Cardiac muscle cell (in vitro differentiated cells and primary cell): ENCODE measurements around the gene CHRDL1. TPM values are rescaled to one million over a fixed set of nuclear protein-coding genes. Genes with fewer than 3 reads are reported as not detected.

ENCODE experiments used
- DNase-seq, 2 donors: peaks; one replicate each; pipeline versions ENCODE4 v3.0.0 to v3.0.0-alpha.2; 2010 to 2017; ENCODE audit warnings: low read depth in 1 of 2, low spot score in 1 of 2
- H3K27ac ChIP-seq: fragments of 200-600 bp; sonication (generic); 2 replicates; pipeline ENCODE4 v1.5.1; 2016
- H3K27me3 ChIP-seq: fragments of 200-600 bp; sonication (generic); 2 replicates; pipeline ENCODE4 v1.6.0; 2016; ENCODE audit warnings: control low read depth
- H3K36me3 ChIP-seq: fragments of 200-600 bp; sonication (generic); 2 replicates; pipeline ENCODE4 v1.5.1; 2016; ENCODE audit warnings: control low read depth
- H3K4me1 ChIP-seq: fragments of 200-600 bp; sonication (generic); 2 replicates; pipeline ENCODE4 v1.8.1; 2017; ENCODE audit warnings: low read depth, mild to moderate bottlenecking, mixed run types
- H3K4me3 ChIP-seq: fragments of 200-600 bp; sonication (generic); 2 replicates; pipeline ENCODE4 v1.5.1; 2016; ENCODE audit warnings: mild to moderate bottlenecking
- H3K9me3 ChIP-seq: fragments of 200-600 bp; sonication (generic); 2 replicates; pipeline ENCODE4 v1.5.1; 2017; ENCODE audit warnings: low read depth, mild to moderate bottlenecking, control low read depth
- CTCF ChIP-seq: IDR thresholded peaks from 2 replicates; pipeline ENCODE4 v1.5.1; 2012; ENCODE audit warnings: low read depth, mild to moderate bottlenecking, low read length
- polyA plus RNA-seq: library from polyadenylated mRNA; unstranded; fragments of >200 nt; fragmentation: Nextera tagmentation; extraction: Ambion mirVana; gene quantifications from 2 replicates; pipeline ENCODE4 v1.2.1, GENCODE V29; 2016
- total RNA-seq: library from RNA; depleted of rRNA; stranded (reverse); fragments of >200 nt; gene quantifications from 2 replicates; pipeline ENCODE4 v1.2.3, GENCODE V29; 2016

The CHRDL1 gene
- total and polyA plus RNA-seq, 2 experiments from 2014 or later: 0.54 to 0.74 TPM

GRCh38 chrX:110806145-110806544 is 10.5 kb upstream of the CHRDL1 start:
- DNase-seq: no peak
- H3K9me3 ChIP-seq: no peaks in the 10 kb centered on the region
- peaks cover 25% of the 10 kb centered on the region for H3K27me3 ChIP-seq
- H3K27ac ChIP-seq: no peak overlapping the region
- no peaks in the 10 kb centered on the region for H3K4me1 ChIP-seq
- H3K36me3 ChIP-seq: no peaks in the 10 kb centered on the region
- TF ChIP-seq CTCF: no peak
- no peak overlapping the region for H3K4me3 ChIP-seq

- TF ChIP-seq CTCF: no peak
- Histone ChIP-seq H3K4me1 (no peaks in the 10 kb centered on the region), H3K27me3 (peaks cover 25% of the 10 kb centered on the region), H3K9me3 (no peaks in the 10 kb centered on the region), H3K36me3 (no peaks in the 10 kb centered on the region), H3K4me3 (no peak overlapping the region), H3K27ac (no peak overlapping the region)
- DNase-seq: no peak
Observed at GRCh38 chrX:110805303-110805702, 9.7 kb upstream of the CHRDL1 start.

GRCh38 chrX:110804446-110804845 is 8.8 kb upstream of the CHRDL1 start:
- Histone ChIP-seq H3K36me3 (no peaks in the 10 kb centered on the region), H3K9me3 (no peaks in the 10 kb centered on the region), H3K4me3 (no peak overlapping the region)

GRCh38 chrX:110803506-110803905 is 7.9 kb upstream of the CHRDL1 start:
- Histone ChIP-seq H3K27me3 (peaks cover 21% of the 10 kb centered on the region), H3K36me3 (no peaks in the 10 kb centered on the region), H3K4me1 (no peaks in the 10 kb centered on the region), H3K27ac (no peak overlapping the region), H3K9me3 (no peaks in the 10 kb centered on the region), H3K4me3 (no peak overlapping the region)
- no peak for DNase-seq
- no peak for TF ChIP-seq CTCF

More at GRCh38 chrX:110804446-110804845, 8.8 kb upstream of the CHRDL1 start:
- Histone ChIP-seq H3K4me1 (no peaks in the 10 kb centered on the region), H3K27ac (no peak overlapping the region), H3K27me3 (peaks cover 25% of the 10 kb centered on the region)
- no peak for TF ChIP-seq CTCF
- DNase-seq: no peak

- peak overlapping the region; percentile 45 for H3K4me3 ChIP-seq
- no peak for TF ChIP-seq CTCF
- H3K9me3 ChIP-seq: no peaks in the 10 kb centered on the region
- H3K36me3 ChIP-seq: no peaks in the 10 kb centered on the region
- no peak for DNase-seq
- H3K4me1 ChIP-seq: no peaks in the 10 kb centered on the region
- peaks cover 75% of the 10 kb centered on the region for H3K27me3 ChIP-seq
- H3K27ac ChIP-seq: no peak overlapping the region
Observed at GRCh38 chrX:110796407-110796697, 735 bp upstream of the CHRDL1 start.

- Histone ChIP-seq H3K4me3 (no peak overlapping the region), H3K27me3 (peaks cover 90% of the 10 kb centered on the region), H3K36me3 (no peaks in the 10 kb centered on the region), H3K9me3 (no peaks in the 10 kb centered on the region), H3K27ac (no peak overlapping the region), H3K4me1 (no peaks in the 10 kb centered on the region)
- no peak for DNase-seq
- TF ChIP-seq CTCF: no peak
Observed at GRCh38 chrX:110794601-110795000, 1.0 kb downstream of the CHRDL1 start.
